Measurements from ENCODE around the gene CCDC197. TPM values are rescaled to one million over a fixed set of nuclear protein-coding genes. Genes with fewer than 3 reads are reported as not detected.

The CCDC197 gene
- total and polyA plus RNA-seq, 2 donors (not counting 1 experiment from before 2014, with no cell fraction given), result not detected

DNA sequence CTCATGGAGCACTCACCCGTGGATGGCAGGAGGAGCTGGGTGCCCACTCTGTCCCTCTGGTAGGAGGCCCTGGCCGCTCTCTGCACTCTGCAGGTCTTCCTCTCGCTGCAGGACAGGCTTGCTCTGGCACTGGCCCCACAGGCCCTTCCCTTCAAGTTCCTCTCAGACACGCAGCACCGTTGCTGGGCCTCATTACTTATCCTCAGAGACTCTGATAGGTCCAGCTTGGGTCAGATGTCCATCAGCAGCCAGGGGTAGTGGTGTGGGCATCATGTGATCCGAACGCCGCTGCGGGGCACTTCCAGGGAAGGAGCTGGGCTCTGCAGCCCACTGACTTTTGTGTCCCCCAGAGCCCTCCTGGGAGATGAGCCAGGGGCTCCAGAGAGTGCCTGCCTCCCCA is 40.9 kb downstream of the CCDC197 start:
- Mint-ChIP-seq H3K27ac (no peak overlapping the region), H3K9me3 (ENCODE audit: insufficient read depth) (no peaks in the 10 kb centered on the region), H3K4me1 (peaks cover 2% of the 10 kb centered on the region), H3K27me3 (no peaks in the 10 kb centered on the region), H3K4me3 (no peak overlapping the region)
- CTCF ChIA-PET, result interaction anchor here (0.5 to 9.5 kb wide), 7 partner anchors 10 to 871 kb away, joined by 3 to 195 read pairs (median 37); no protein-coding TSS in a partner anchor
- H3K27me3 ChIP-seq (replicated peaks in 1 of 4; ENCODE audit: control extremely low read depth in 1 of 4, control insufficient read depth in 3 of 4, insufficient read depth in 4 of 4, low read length in 3 of 4), result no peaks in the 10 kb centered on the region
- H3K4me1 ChIP-seq (ENCODE audit: control insufficient read depth in 2 of 2, insufficient read depth in 2 of 2, low read length in 2 of 2), result no peaks in the 10 kb centered on the region
- WGBS (ENCODE audit: insufficient coverage), result 94% methylated on average over 7 of the region's 9 CpGs
- ATAC-seq (ENCODE audit: low read depth), result no peak
- no peaks in the 10 kb centered on the region for H3K79me2 ChIP-seq (ENCODE audit: control insufficient read depth, insufficient read depth, low read length)
- DNase-seq, result no peak
- TF ChIP-seq, protein P1, sequence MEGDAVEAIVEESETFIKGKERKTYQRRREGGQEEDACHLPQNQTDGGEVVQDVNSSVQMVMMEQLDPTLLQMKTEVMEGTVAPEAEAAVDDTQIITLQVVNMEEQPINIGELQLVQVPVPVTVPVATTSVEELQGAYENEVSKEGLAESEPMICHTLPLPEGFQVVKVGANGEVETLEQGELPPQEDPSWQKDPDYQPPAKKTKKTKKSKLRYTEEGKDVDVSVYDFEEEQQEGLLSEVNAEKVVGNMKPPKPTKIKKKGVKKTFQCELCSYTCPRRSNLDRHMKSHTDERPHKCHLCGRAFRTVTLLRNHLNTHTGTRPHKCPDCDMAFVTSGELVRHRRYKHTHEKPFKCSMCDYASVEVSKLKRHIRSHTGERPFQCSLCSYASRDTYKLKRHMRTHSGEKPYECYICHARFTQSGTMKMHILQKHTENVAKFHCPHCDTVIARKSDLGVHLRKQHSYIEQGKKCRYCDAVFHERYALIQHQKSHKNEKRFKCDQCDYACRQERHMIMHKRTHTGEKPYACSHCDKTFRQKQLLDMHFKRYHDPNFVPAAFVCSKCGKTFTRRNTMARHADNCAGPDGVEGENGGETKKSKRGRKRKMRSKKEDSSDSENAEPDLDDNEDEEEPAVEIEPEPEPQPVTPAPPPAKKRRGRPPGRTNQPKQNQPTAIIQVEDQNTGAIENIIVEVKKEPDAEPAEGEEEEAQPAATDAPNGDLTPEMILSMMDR (IDR thresholded peaks at IDR 0.05), result no peak
- no peak for TF ChIP-seq EZH2 (IDR thresholded peaks at IDR 0.05; ENCODE audit: borderline replicate concordance, insufficient read depth, low read depth, low read length, poor library complexity, severe bottlenecking)
- no peak overlapping the region for H3K4me2 ChIP-seq (replicated peaks; ENCODE audit: low read depth, low read length, poor library complexity, severe bottlenecking)
- H3K9ac ChIP-seq (ENCODE audit: low read length), result no peak overlapping the region
- POLR2A ChIA-PET, result no interaction called here
- no peak overlapping the region for H2AFZ ChIP-seq (ENCODE audit: insufficient read depth, low read depth, low read length, poor library complexity, severe bottlenecking)
- H3K36me3 ChIP-seq (replicated peaks in 1 of 2; ENCODE audit: control extremely low read depth in 1 of 2, control insufficient read depth in 1 of 2, extremely low read depth in 1 of 2, insufficient read depth in 2 of 2, low read length in 1 of 2), result no peaks in the 10 kb centered on the region
- H4K20me1 ChIP-seq (ENCODE audit: control insufficient read depth, insufficient read depth, low read length, poor library complexity, severe bottlenecking), result no peaks in the 10 kb centered on the region
- no peak overlapping the region for H3K27ac ChIP-seq (ENCODE audit: low read length in 2 of 2)
- H3K9me3 ChIP-seq (ENCODE audit: control extremely low read depth in 1 of 3, control insufficient read depth in 2 of 3, insufficient read depth in 1 of 3, low read length in 2 of 3), result no peaks in the 10 kb centered on the region
- intact Hi-C loops (cut with micrococcal nuclease), result no loop called here
- H3K4me3 ChIP-seq (ENCODE audit: control extremely low read depth in 1 of 5, extremely low read depth in 1 of 5, insufficient read depth in 1 of 5, low read depth in 2 of 5, low read length in 4 of 5), result no peak overlapping the region

DNA sequence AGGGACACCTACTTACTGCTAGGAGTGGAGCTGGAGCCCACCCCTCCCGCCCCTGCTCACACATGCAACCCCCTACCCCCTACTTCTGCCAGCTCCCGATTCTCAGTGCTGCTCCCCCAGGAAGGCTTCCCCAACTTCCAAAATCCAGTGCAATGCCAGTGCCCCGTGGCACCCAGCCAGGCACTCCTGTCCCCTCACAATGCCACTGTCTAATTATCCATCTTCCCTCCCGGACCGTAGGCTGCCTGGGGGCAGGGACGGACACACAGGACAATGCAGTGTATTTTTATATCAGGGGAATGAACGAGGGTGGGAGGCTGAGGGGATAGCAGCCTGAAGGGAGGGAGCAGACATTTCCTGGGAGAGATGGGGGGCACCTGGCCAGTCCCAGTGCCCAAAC is 41.4 kb downstream of the CCDC197 start:
- POLR2A ChIA-PET, result interaction anchor here (0.6 kb wide), 1 partner anchor 91 kb away, joined by 6 read pairs; the partner anchor contains the start of gene IFI27L2
- TF ChIP-seq EZH2 (IDR thresholded peaks at IDR 0.05; ENCODE audit: borderline replicate concordance, insufficient read depth, low read depth, low read length, poor library complexity, severe bottlenecking), result no peak
- TF ChIP-seq, protein P1 (IDR thresholded peaks at IDR 0.05), result no peak
- WGBS (ENCODE audit: insufficient coverage), result 92% methylated on average over 4 of the region's 7 CpGs
- intact Hi-C loops (cut with micrococcal nuclease), result no loop called here
- Histone ChIP-seq H3K9me3 (ENCODE audit: control extremely low read depth in 1 of 3, control insufficient read depth in 2 of 3, insufficient read depth in 1 of 3, low read length in 2 of 3) (no peaks in the 10 kb centered on the region), H3K9ac (ENCODE audit: low read length) (no peak overlapping the region), H3K27me3 (replicated peaks in 1 of 4; ENCODE audit: control extremely low read depth in 1 of 4, control insufficient read depth in 3 of 4, insufficient read depth in 4 of 4, low read length in 3 of 4) (no peaks in the 10 kb centered on the region), H3K4me2 (replicated peaks; ENCODE audit: low read depth, low read length, poor library complexity, severe bottlenecking) (no peak overlapping the region), H3K79me2 (ENCODE audit: control insufficient read depth, insufficient read depth, low read length) (no peaks in the 10 kb centered on the region), H3K27ac (ENCODE audit: low read length in 2 of 2) (no peak overlapping the region), H3K4me1 (ENCODE audit: control insufficient read depth in 2 of 2, insufficient read depth in 2 of 2, low read length in 2 of 2) (no peaks in the 10 kb centered on the region), H3K4me3 (ENCODE audit: control extremely low read depth in 1 of 5, extremely low read depth in 1 of 5, insufficient read depth in 1 of 5, low read depth in 2 of 5, low read length in 4 of 5) (no peak overlapping the region), H4K20me1 (ENCODE audit: control insufficient read depth, insufficient read depth, low read length, poor library complexity, severe bottlenecking) (no peaks in the 10 kb centered on the region), H2AFZ (ENCODE audit: insufficient read depth, low read depth, low read length, poor library complexity, severe bottlenecking) (no peak overlapping the region), H3K36me3 (replicated peaks in 1 of 2; ENCODE audit: control extremely low read depth in 1 of 2, control insufficient read depth in 1 of 2, extremely low read depth in 1 of 2, insufficient read depth in 2 of 2, low read length in 1 of 2) (no peaks in the 10 kb centered on the region)
- CTCF ChIA-PET, result interaction anchor here (0.5 to 9.5 kb wide), 5 partner anchors 11 to 872 kb away, joined by 3 to 195 read pairs (median 37); no protein-coding TSS in a partner anchor
- Mint-ChIP-seq H3K4me3 (no peak overlapping the region), H3K27me3 (no peaks in the 10 kb centered on the region), H3K27ac (no peak overlapping the region), H3K4me1 (peaks cover 2% of the 10 kb centered on the region), H3K9me3 (ENCODE audit: insufficient read depth) (no peaks in the 10 kb centered on the region)
- DNase-seq (no peak), ATAC-seq (ENCODE audit: low read depth) (no peak)

All from B cell (primary cell).